HepG2 (cell line): ENCODE measurements around the gene PFKL.

Experiments
- FOXM1 ChIP-seq: sonication (generic); formaldehyde crosslinking; IDR thresholded peaks from 2 replicates; pipeline ENCODE4 v1.5.0; 2020; ENCODE audit warnings: missing genetic modification reagents
- KDM5B ChIP-seq: sonication (generic); formaldehyde crosslinking; IDR thresholded peaks from 2 replicates; pipeline ENCODE4 v1.4.0; 2020; ENCODE audit warnings: missing genetic modification reagents, mild to moderate bottlenecking, borderline replicate concordance
- MAZ ChIP-seq, 2 experiments: sonication (generic) in 1 of 2; formaldehyde crosslinking in 1 of 2; IDR thresholded peaks; 2 replicates each; pipeline versions ENCODE4 v1.5.0 to v1.6.1; 2012 to 2020; ENCODE audit warnings: low read depth in 2 of 2, mild to moderate bottlenecking in 2 of 2, borderline replicate concordance in 1 of 2, improper control_type of control experiment in 1 of 2, low read length in 1 of 2, missing genetic modification reagents in 1 of 2, moderate library complexity in 1 of 2
- POLR2A ChIP-seq, 2 experiments: IDR thresholded peaks; 2 replicates each; pipeline ENCODE4 v1.6.1; 2011; ENCODE audit warnings: low read depth in 2 of 2, low read length in 2 of 2, mild to moderate bottlenecking in 1 of 2, moderate library complexity in 1 of 2; ENCODE audit not compliant: insufficient read depth in 1 of 2
- RXRA ChIP-seq: sonication (generic); formaldehyde crosslinking; IDR thresholded peaks from 2 replicates; pipeline ENCODE4 v1.5.1; 2020; ENCODE audit warnings: missing genetic modification reagents
- SMC3 ChIP-seq: IDR thresholded peaks from 2 replicates; pipeline ENCODE4 v1.6.1; 2011; ENCODE audit warnings: low read length, improper control_type of control experiment
- SP1 ChIP-seq, 2 experiments: fragments of 450-650 bp in 1 of 2; sonication (generic) in 1 of 2; formaldehyde crosslinking in 1 of 2; IDR thresholded peaks; 2 replicates each; pipeline versions ENCODE4 v1.4.0 to v1.6.1; 2016 to 2020; ENCODE audit warnings: missing genetic modification reagents in 1 of 2
- ZNF773 ChIP-seq: sonication (generic); formaldehyde crosslinking; IDR thresholded peaks from 2 replicates; pipeline ENCODE4 v1.4.0; 2020; ENCODE audit warnings: missing genetic modification reagents, borderline replicate concordance
- ZNF850 ChIP-seq: sonication (generic); formaldehyde crosslinking; conservative IDR thresholded peaks from 2 replicates; pipeline ENCODE4 v1.9.0; 2021; ENCODE audit warnings: mild to moderate bottlenecking, missing genetic modification reagents
- TF ChIP-seq, protein P1 (sequence below): IDR thresholded peaks from 2 replicates; pipeline ENCODE4 v1.6.1; 2016; ENCODE audit warnings: missing compliant biosample characterization, missing genetic modification reagents, borderline replicate concordance

DNA sequence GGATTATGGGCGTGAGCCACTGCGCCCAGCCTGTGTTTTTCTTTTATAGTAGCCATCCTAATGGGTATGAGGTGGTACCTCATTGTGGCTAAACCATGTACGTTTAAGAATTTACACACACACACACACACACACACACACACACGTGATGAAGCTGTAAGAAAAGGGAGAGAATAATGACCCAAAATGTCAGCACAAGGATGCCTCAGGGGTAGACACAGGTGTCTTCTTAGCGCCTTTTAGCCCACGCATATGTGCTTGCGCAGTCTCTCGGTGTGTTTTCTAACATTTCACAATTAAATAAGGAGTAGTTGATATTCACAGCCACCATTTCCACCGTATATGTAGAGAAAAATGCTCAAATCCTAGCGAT, 782 bp upstream of the PFKL start:
- TF ChIP-seq SMC3 (no peak), ZNF850 (CRISPR knock-in tag) (no peak), RXRA (CRISPR knock-in tag) (no peak), FOXM1 (CRISPR knock-in tag) (no peak), ZNF773 (CRISPR knock-in tag) (no peak), POLR2A (IDR thresholded peaks at IDR 0.05; ENCODE audit: insufficient read depth in 1 of 2, low read depth in 2 of 2, low read length in 2 of 2) (no peak), SP1 (IDR thresholded peaks at IDR 0.05) (no peak), SP1 (CRISPR knock-in tag; IDR thresholded peaks at IDR 0.05) (no peak), KDM5B (CRISPR knock-in tag) (no peak), MAZ (IDR thresholded peaks at IDR 0.05; ENCODE audit: borderline replicate concordance, low read depth, low read length) (no peak), MAZ (CRISPR knock-in tag; IDR thresholded peaks at IDR 0.05; ENCODE audit: low read depth) (no peak)
- TF ChIP-seq, protein P1, sequence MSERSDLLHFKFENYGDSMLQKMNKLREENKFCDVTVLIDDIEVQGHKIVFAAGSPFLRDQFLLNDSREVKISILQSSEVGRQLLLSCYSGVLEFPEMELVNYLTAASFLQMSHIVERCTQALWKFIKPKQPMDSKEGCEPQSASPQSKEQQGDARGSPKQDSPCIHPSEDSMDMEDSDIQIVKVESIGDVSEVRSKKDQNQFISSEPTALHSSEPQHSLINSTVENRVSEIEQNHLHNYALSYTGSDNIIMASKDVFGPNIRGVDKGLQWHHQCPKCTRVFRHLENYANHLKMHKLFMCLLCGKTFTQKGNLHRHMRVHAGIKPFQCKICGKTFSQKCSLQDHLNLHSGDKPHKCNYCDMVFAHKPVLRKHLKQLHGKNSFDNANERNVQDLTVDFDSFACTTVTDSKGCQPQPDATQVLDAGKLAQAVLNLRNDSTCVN = no peak
